NB4 (cell line): ENCODE measurements around the gene CACNA2D3.

Source experiments
- POLR2A ChIP-seq: IDR thresholded peaks from 2 replicates; pipeline ENCODE4 v1.6.1; 2011; ENCODE audit warnings: mild to moderate bottlenecking; ENCODE audit not compliant: insufficient read length; ENCODE audit errors: extremely low read depth
- TF ChIP-seq, protein P1 (sequence below): IDR thresholded peaks from one replicate; pipeline ENCODE4 v1.5.1; 2012; ENCODE audit warnings: low read depth, low read length
- TF ChIP-seq, protein P2 (sequence below): IDR thresholded peaks from 2 replicates; pipeline ENCODE4 v1.6.1; 2011; ENCODE audit warnings: low read depth, low read length

DNA sequence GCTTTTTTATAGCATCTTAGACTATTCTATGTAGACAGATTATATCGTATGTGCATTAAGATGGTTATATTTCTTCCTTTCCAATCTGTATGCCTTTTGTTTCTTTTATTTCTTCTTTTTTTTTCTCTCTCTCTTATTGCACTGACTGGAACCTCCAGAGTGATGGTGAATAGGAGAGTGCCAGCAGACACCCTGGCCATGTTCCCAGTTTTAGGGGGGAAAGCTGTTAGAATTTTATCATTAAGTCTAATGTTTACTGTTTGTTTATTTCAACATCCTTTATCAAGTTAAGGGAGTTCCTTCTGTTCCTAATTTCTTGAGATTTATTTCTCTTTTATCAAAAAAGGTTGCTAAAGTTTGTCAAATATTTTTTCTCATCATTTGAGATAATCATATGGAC lies 922.1 kb downstream of the CACNA2D3 start:
- TF ChIP-seq, protein P1, sequence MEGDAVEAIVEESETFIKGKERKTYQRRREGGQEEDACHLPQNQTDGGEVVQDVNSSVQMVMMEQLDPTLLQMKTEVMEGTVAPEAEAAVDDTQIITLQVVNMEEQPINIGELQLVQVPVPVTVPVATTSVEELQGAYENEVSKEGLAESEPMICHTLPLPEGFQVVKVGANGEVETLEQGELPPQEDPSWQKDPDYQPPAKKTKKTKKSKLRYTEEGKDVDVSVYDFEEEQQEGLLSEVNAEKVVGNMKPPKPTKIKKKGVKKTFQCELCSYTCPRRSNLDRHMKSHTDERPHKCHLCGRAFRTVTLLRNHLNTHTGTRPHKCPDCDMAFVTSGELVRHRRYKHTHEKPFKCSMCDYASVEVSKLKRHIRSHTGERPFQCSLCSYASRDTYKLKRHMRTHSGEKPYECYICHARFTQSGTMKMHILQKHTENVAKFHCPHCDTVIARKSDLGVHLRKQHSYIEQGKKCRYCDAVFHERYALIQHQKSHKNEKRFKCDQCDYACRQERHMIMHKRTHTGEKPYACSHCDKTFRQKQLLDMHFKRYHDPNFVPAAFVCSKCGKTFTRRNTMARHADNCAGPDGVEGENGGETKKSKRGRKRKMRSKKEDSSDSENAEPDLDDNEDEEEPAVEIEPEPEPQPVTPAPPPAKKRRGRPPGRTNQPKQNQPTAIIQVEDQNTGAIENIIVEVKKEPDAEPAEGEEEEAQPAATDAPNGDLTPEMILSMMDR = no peak
- no peak for TF ChIP-seq POLR2A
- TF ChIP-seq, protein P2, sequence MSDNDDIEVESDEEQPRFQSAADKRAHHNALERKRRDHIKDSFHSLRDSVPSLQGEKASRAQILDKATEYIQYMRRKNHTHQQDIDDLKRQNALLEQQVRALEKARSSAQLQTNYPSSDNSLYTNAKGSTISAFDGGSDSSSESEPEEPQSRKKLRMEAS = no peak
